Fibroblast of skin of right quadriceps (primary cell): Measurements from ENCODE around the gene BAG2.

Source experiments
- DNase-seq: peaks from one replicate; pipeline ENCODE4 v3.0.0-alpha.2; 2013

The BAG2 gene

DNA sequence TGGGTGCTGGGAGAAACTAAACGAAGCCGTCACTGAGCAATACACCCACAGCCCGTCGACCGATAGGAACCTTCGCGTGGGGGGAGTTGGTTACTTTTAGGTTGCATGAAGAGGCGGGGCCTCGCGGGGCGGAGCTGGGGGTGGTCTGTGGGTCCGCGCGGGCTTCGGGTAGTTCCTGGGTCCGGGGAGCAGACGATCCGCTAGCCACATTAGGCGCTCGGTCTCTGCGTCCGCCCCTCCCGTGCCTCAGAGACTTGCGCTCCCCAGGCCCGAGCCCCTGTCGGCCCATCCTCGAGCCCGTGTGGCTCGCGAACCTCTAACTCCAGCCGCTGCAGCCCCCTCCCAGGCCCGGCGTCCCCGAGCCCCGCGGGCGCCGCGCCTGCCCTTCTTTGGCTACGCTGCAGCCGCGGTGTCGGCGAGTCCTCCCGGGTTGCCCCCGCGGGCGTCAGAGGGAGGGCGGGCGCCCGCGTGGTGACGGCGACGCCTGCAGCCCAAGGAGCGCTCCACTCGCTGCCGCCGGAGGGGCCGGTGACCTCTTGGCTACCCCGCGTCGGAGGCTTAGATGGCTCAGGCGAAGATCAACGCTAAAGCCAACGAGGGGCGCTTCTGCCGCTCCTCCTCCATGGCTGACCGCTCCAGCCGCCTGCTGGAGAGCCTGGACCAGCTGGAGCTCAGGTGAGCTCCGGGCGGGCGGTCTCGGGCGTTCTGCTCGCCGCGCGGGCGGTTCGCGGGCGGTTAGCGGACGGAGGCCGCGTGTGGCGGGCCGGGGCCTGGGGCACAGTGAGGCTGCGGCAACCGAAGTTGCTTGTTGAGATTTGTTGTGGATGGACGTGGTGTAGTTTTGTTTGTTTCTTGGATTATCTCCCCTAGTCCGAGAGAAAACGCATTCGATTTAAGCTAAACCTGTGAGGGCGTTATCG lies at the start of gene BAG2:
Gene BAG2 (plus strand): TSS at position 191 of the 920 bp plus-strand sequence. CDS start 372 bp downstream, at position 563.
- DNase-seq, result peak; percentile 89

DNA sequence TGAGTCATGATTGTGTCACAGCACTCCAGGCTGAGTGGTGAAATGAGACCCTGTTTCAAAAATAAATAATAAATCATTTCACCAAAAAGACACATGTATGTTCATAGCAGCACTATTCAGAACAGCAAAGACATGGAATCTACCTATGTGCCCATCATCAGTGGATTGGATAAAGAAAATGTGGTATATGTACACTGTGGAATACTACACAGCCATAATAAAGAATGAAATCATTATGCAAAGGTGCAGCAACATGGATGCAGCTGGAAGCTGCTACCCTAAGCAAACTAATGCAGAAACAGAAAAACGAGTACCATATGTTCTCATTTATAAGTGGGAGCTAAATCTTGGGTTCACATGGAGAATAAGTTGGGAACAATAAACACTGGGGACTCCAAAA lies 49.0 kb upstream of the BAG2 start:
- DNase-seq, result no peak

DNA sequence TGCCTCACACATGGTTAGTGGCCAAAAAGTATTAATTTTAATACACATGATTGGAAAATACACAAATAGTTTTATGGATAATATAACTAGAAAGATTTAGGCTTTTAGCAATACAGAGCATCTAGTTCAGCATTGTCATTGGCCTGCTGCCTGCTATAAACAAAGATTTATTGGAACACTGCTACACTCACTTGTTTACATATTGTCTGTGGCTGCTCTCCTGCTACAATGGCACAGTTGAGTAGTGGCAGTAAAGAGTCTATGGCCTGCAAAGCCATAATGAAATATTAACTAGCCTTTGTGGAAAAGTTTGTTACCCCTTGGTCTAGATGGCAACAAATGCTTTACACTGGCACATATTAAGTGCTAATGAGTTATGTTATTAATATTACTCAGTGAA lies 44.4 kb upstream of the BAG2 start:
- no peak for DNase-seq

DNA sequence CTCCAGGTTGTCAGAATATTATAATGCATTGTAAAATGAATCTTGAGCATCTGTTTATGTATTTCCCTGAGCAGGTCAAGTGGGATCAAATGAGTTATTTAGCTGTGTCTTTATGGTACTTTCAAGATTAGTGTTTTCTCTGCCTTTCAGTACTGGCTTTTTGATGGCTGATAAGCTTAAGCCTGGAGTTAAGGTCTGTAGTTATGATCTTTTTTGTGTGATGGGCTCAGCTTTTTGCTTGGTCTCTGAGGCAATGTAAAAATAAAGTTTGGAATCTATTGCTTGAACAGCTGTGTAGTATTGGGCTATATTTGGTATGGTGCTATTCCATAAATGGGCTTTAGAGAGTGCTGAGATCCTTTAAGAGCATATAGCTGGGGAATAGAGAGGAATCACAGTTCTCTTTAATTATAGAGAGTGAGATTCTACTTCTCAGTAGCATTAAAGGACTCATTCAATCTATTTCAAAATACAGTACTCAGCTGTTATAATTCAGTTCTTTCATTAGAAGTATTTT lies 41.4 kb upstream of the BAG2 start:
- DNase-seq, result peak; percentile 15

DNA sequence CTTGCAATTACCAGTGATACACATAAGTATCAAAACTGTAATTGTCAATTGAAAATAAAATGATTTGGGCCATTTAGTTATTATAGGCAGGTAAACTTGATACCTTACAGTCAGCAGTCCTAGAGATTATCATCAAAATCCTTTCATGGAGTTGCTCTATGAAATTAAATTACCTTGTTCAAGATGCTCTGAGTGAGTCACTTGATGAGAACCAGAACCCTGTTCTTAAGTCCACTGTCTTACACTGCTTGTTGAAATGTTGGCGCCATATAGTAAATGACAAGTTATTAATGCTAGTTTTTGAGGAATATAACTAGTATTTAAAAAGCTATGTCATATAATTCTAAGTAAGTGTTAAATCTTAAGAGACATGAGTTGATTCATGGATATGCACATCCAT lies 37.2 kb upstream of the BAG2 start:
- no peak for DNase-seq

DNA sequence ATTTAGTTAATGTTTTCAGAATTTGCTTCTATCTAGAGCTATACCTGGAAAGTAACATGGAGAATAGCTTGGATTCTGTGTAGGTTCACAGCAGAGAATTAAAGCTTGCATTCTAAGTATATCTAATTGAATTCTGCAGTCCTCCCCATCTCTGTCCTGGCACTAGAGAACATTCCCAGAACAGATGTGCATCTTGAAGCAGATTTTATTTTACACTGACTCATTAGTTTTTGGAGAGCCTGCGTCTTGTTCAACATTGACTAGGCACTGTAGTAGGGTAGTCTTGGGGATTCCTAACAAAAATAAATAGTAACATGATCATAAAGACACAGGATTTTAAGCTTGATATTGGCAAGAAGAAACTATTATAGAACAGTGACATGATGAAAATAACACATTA lies 36.2 kb upstream of the BAG2 start:
- peak; percentile 6 for DNase-seq

DNA sequence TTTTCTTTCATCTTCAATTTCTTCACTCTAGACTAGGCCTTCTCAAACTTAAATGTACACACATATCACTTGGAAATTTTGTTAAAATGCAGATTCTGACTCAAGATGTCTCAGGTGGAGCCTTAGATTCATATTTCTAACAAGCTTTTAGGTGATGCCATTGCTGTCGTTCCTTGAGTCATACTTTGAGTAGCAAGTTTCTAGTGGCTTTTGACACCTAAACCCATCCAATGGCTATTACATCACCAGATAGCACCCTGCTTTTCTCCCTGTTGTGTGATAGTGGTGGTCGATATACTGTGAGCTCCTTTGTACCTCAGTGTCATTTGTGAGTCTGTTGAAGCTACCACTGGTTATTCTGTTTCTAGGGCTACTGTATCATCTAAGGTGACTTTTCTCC lies 34.8 kb upstream of the BAG2 start:
- DNase-seq, result no peak

DNA sequence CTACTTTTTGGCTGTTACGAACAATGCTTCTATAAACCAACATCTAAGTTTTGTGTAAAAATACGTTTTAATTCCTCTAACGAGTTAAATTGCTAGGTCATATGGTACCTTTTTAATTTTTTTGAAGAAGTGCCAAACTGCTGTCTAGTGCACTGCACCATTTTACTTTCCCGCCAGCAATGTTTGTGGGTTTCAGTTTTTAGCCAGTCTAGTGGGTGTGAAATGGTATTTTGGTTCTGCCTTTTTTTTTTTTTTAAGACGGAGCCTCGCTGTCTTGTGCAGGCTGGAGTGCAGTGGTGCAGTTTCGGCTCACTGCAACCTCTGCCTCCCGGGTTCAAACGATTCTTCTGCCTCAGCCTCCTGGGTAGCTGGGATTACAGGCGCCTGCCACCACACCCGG lies 34.1 kb upstream of the BAG2 start:
- no peak for DNase-seq

DNA sequence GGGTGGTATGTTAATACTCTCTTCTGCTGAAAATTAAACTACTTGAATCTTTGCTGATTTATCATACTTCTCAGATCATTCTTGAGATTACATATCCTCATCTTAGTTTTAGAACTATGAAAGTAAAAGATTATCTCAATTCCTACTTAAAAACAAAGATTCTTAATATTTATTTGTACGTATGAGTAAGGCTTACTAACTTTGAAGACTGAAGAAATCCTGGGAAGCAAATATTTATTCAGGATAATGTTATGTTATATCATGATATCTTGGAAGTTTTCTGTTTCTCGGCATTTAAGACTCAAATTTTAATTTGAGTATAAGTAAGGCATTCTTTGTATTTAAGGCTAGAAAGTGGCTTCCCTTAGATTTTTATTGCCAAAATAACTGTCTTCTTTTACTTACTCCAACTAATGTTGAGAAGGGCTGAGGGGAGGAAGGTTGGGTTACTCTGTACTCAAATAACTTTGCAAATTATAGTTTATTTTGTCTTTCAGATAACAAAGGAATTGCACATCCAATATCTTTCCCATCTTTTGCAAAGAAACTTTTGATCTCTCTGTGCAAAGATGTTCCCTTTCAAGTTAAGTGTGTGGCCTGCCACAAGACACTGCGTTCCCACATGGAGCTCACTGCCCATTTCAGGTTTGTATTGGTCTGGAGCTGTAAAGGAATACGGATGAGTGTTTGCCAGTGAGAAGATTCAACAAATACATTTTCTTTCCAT lies 30.5 kb upstream of the BAG2 start:
- no peak for DNase-seq

DNA sequence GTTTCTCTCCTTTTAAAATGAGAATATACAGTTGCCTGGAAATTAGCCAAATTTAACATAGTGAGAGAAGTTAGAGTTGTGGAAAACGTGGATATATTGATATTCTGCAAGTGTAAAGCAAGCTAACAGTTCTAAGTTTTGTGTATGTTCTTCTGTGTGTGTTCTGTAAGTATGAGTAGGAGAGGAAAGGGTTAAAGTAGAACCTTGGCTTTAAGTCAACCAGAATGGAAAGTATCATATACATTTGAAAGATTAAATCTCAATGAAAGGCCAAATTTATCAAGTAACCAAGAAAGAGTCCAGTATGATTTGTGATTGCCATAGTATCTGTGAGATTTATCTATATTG lies 30.0 kb upstream of the BAG2 start:
- DNase-seq, result no peak

DNA sequence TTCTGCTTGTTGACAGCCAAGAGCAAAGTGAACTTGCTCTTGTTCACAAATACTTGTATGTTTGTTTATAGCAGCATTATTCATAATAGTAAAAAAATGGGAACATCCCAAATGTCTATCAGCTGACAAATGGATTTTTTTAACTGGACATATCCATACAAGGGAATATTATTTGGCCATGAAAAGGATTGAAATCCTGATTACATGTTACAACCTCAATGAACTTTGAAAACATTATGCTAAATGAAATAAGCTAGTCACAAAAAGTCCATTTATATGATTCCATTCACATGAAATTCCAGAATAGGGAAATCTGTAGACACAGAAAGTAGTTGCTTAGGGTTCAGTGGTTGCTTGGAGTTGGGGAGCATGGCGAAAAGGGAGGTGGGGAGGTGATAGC lies 28.4 kb upstream of the BAG2 start:
- no peak for DNase-seq

DNA sequence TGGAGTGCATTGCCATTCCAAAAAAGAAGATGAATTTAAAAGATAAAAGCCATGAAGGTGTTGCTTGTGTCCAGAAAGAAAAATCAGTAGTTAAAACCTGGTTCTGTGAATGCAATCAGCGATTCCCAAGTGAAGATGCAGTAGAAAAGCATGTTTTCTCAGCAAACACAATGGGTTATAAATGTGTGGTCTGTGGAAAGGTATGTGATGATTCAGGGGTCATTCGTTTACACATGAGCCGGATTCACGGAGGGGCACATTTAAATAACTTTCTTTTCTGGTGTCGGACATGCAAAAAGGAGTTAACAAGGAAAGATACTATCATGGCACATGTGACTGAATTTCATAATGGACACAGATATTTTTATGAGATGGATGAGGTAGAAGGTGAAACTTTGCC lies 24.7 kb upstream of the BAG2 start:
- no peak for DNase-seq

DNA sequence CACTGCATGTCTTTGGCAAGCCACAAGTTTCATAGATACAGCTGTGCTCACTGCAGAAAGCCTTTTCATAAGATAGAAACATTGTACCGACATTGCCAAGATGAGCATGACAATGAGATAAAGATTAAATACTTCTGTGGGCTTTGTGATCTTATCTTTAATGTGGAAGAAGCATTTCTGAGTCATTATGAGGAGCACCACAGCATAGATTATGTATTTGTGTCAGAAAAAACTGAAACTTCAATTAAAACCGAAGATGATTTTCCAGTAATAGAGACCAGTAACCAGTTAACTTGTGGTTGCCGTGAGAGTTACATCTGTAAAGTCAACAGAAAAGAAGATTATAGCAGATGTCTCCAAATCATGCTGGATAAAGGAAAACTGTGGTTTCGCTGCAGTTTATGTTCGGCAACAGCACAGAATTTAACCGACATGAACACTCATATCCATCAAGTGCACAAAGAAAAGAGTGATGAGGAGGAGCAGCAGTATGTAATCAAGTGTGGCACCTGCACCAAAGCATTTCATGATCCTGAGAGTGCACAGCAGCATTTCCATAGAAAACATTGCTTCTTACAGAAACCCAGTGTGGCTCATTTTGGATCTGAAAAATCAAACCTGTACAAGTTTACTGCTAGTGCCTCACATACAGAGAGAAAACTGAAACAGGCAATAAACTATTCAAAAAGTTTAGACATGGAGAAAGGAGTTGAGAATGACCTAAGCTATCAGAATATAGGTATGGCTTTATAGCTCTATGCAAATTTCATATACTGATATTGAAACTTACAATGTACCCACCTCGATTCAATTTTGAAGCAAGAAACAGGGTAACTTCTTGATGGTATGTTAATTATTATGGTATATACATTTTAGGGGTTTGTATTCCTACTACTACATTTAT lies 23.9 kb upstream of the BAG2 start:
- DNase-seq, result no peak

DNA sequence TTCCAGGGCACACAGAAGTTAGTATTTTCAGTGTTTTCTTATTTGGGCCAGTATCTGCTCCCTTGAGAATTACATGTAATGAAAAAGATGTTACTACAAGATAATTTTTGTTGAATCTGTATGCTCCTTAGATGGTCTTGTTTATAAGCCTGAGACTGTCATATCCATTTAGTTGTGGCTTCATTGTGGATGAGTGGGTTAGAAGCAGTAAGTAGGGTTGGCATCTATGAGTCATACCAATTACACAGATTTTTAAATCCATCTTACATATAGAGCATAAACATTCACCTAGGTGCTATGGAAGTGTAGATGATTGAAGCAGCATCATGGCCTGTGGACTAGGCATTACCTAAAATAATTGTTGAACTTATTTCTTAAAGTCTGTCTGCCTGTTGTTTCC lies 13.5 kb upstream of the BAG2 start:
- DNase-seq, result no peak

DNA sequence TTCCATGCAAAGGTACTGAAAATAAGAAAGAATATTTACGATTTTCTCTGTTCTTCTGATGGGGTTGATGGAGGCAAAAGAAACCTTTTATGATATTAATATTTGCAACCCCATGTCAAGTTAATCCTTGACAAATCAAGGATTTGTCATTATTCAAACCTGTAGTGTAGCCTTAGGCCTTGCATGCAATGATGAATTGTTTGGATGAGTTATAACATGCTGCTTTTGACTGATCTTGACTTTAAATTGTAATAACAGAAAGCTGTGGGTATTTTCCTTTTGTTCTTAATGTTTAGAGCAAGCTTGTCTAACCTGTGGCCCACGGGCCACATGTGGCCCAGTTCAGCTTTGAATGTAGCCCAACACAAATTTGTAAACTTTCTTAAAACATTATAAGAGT lies 13.0 kb upstream of the BAG2 start:
- no peak for DNase-seq

DNA sequence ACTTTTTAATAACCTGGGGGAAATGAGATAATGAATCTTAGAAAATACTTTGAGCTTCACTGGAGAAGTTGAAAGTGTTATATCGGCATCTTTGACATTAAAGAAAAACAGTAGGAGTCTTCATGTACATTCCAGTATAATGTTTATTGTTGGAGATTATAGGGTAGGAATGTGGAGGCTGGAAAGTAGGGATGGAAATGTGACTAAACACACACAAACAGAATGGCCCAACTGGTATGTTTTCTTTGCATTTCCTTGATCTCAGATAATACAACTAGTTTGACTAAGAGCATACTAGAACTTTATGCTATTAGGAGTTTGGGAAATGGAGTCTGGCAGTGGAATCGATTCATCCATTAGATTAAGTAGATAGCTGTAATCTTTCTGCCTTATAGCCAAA lies 10.1 kb upstream of the BAG2 start:
- DNase-seq, result peak; percentile 32

DNA sequence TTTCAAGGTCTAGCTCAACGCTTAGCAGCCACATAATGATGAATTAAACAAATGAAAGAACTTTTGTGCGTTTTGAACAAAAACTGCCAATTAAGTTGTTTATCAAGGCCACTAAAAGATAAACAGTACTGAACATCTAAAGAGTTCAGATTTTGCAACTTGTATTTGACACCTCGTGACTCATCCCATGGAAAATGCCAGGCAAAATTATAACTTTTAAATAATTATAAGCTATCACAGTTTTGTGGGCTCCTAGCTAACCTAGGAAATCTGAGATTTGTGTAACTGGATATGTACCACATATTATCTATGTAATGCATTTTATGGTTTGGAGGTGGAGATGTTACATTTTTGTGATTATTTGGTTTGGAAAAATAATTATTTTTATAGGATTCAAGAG lies 9.6 kb upstream of the BAG2 start:
- DNase-seq, result peak; percentile 34

DNA sequence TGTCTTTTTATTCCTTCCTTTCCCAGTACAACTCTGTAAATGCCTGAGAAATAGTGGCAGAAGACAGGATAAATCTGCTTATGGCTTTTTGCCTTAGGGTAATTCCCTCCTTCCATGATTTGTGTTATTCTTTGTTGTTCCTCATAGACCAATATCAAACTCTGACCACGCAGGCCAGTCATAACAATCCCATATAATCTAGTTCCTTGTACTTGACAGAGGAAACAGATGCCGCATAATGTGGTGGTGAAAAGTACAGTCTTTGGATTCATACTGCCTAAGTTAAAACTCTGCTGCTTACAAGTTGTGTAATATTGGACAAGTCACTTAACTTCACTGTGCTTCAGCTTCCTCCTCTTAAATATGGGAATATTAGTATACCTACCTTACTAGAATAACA lies 8.2 kb upstream of the BAG2 start:
- DNase-seq, result no peak

DNA sequence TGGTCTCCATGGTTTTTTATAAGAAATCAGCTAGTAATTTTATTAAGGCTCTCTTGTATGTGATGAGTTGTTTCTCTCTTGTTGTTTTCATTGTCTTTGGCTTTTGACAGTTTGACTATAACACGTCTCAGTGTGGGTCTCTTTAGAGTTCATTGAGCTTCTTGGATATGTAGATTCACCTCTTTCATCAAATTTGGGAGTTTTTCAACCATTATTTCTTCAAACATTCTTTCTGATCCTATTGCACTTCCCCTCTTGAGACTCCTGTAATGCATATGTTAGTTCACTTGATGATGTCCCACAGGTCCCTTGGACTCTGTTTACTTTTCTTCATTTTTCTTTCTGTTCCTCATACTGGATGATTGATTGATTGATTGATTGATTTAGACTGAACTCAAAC lies 7.0 kb upstream of the BAG2 start:
- no peak for DNase-seq

DNA sequence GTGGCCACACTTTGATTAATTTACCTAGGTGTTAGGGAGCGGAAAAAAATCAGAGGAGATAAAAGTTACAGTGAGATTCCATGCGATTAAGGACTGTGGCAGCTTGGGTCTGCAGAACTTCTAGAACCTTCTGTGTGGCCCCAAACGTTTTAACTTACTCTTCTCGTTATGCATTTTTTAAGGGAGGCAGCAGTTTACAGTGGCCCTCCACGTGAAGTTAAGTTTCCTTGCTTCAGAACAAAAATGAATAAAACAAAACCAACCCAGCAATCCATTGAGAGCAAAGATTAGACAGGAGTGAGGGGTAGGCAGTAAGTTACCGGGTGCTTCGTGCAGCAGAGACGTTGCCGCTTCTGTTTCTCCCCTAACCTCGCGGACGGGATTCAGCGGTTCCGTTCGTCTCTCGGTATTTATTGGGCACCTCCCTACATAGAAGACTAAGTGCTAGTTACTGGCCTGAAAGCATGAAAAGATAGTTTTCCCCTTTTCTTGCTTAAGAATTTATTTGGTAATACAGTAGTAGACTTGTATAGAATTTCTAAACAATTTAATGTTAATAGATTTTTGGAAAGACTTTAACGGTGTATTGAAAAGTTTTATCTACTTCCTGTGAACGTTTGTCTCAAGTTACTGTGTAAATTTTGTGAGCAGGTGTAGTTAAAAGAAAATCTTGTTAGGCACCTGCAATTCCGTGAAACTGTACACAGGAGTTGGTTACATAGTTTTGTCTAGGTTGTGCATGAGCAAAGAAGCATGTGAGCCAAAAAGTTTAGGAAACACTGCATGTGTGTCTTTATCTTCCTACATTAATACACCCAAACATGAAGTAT lies 1.1 kb downstream of the BAG2 start:
- DNase-seq, result peak; percentile 19

DNA sequence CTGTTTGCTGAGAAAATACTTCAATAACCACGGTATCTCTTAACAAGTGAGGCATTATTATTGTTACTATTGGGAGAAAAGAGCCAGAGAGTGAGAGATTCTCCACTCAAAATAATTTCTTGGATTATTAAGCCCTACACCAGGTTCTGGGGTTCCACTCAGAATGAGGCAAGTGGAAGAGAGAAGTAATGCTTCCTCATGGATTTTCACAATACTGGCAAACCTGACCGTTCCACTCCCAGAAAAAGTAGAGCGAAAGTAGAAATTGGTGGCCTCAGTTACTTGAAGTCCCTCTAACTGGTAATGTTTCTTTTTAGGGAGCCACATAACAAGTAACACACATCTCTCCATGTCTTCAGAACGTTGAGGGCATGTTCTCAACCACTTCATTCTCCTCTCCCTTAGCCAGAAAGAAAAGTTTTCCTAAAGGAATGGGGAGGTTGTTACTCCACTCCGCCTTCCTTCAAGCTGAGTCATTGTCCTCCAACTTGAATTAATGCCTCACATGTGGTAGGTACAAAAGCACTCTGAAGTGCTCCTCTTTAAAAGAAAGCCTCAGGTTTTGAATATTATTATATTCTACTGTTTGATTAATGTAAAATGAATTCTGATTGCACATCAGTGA lies 1.9 kb downstream of the BAG2 start:
- peak; percentile 83 for DNase-seq

DNA sequence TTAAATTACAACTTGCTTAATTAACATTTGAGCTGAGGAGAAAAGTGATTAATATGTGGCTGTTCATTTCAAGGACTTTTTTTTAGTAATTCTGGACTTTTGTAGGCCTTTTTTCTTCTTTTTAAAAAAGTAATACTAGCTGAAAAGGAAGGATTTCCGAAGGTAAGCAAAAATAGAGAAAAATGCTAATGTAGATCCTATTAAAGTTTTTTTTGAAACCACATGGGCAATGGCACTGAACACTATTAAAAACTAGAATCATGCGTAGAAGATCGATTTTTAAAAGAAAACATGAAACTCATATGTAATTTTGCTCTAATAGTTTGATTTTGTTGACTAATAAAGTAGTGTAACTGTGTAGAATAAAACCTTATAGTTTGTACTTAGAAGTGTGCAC lies 2.4 kb downstream of the BAG2 start:
- DNase-seq, result no peak
